ENCODE measurements around the gene FIBCD1.

The FIBCD1 gene, protein sequence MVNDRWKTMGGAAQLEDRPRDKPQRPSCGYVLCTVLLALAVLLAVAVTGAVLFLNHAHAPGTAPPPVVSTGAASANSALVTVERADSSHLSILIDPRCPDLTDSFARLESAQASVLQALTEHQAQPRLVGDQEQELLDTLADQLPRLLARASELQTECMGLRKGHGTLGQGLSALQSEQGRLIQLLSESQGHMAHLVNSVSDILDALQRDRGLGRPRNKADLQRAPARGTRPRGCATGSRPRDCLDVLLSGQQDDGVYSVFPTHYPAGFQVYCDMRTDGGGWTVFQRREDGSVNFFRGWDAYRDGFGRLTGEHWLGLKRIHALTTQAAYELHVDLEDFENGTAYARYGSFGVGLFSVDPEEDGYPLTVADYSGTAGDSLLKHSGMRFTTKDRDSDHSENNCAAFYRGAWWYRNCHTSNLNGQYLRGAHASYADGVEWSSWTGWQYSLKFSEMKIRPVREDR

DNA sequence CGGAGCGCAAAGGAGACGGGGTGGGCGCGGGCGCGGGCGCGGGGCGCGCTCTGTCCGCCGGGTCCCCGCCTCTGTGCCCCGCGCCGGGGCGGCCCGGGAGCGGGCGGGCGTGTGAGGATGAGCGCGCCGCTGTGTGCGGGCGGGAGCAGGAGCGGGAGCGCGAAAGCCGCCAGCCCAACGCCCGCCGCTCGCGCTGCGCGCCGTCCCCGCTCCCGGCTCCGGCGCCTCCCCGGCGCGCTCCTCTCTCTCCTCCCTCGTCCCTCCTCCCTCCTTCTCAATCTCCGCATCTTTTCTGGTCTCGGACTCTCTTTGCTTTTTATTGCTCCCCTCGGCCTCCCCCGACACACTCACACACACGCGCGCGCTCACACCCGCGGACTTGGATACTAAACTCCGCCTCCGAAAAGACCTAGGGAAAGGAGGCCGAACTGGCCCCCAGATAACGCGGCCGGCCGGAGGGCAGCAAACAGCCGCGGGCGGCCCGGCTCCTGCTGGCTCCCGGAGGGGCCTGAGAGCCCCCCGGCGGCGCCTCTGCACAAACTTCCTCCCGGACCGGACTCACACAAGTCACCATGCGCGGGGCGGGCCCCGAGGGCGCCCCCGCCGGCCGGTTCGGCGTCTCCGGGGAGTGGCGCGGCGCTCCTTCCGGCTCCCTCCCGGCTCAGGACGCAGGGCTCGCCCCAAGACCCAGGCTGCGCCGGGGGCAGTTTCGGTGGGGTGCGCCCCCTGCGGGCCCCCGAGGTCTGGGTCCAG lies at the start of gene FIBCD1:
TSS of gene FIBCD1 (minus strand) at position 596 of the 753 bp plus-strand sequence. CDS start 640 bp downstream, outside the sequence.
- no peak for DNase-seq (ENCODE audit: low read depth)

DNA sequence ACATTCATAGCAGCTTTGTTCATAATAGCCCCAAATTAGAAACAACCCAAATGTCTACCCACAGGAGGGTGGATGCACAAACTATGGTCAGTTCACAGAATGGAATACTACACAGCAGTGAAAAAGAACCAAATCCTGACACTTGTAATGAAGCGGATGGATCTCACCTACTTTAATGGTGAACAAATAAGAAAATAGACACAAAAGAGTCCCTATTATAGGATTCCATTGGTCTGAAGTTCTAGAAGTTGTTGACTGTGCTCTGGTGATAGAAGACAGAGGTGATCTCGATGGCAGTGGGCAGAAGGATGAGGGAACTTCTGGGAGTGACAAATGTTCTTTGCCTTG lies 49.3 kb upstream of the FIBCD1 start:
- DNase-seq (ENCODE audit: low read depth) = no peak

DNA sequence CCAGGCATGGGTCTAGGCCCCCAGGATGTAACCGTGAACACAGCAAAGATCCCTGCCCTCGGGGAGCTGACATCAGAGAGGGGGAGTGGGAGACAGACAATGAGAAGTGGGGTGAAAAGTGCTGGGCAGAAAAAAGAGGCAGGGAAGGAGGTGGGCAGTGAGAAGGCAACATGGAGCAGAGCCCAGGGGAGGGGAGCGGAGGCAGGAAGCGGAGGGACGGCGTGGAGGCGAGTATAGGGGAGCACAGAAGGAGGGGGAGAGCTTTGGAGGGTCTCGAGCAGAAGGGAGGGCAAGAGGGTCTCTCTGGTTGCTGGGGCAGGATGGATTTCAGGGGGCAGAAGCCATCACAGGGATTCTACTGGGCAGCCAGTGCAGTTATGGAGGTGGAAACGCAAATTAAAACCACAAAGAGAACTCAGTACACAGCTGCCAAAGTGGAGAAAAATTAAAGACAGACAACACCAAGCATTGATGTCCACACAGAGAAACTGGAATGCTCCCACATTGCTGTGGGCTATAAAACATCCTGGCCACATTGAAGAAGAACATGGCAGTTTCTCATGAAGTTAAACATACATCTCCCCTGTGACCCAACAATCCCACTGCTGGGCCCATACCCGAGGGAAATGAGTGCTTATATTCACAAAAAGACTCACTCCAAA lies 48.8 kb upstream of the FIBCD1 start:
- DNase-seq (ENCODE audit: low read depth) = no peak

DNA sequence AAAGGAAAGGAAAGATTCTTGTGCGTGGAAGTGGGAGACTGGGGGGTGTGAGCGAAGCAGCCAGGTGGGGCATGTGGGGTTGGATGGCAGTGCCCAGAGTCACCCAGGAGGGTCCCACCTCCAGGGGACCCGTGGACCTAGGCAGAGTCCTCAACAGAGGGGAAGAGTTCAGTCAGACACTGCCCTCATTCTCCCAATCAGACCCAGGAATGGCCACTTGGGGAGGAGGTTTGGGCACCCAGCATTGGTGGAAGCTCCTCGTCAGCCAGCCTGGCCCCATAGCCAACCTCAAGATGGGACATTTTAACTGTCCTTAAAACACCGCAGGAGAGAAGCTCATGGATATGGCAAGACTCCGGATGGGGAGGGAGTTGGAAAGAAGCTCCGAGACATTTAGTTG lies 48.0 kb upstream of the FIBCD1 start:
- no peak for DNase-seq (ENCODE audit: low read depth)

DNA sequence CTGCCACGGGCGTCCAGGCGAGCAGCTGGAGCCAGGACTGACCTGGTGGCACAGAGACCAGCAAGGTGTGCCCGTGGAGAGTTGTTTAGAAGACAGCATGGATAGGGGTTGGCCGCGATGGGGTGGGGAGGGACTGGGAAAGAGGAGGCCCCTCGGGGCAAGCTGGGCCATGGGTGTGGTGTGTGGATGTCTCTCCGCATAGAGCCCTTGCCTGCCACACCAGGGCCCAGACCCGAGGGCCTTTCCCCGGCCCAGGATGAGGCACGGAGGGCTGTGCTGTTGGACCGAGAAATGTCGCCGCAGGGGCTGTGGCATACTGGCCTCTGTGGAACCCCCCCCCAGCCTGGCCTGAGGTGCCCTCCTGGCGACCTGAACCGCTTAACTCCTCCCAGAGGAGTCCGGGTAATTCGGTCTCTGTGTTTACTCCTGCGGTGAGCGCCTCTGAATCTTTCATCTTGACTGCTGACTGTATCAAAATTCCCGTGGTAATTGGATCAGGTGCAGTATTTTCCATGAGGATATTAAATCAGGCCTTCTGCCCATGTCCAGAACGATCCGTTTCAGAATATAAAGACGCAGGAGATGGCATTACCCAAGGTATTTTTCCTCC lies 47.4 kb upstream of the FIBCD1 start:
- DNase-seq (ENCODE audit: low read depth) = no peak

DNA sequence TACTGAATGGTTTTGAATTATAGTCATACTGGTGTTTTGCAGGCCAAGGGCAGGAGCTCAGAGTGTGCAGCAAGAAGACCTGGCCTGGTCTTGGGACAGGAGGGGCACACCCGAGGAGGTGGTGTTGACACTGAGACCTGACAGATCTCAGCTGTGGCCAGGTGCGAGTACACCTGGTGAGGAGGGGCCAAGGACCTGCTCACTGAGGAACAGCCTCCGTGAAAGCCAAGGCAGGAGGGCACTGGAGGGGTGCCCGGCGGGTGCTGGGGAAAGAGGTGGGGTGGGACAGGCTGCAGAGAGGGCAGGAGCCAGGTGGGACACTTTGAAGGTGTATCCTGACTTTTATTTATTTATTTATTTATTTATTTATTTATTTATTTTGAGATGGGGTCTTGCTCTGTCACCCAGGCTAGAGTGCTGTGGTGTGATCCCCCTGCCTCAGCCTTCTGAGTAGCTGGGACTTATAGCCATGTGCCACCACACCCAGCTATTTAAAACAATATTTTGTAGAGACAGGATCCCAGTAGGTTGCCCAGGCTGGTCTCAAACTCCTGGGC lies 46.6 kb upstream of the FIBCD1 start:
- no peak for DNase-seq (ENCODE audit: low read depth)

DNA sequence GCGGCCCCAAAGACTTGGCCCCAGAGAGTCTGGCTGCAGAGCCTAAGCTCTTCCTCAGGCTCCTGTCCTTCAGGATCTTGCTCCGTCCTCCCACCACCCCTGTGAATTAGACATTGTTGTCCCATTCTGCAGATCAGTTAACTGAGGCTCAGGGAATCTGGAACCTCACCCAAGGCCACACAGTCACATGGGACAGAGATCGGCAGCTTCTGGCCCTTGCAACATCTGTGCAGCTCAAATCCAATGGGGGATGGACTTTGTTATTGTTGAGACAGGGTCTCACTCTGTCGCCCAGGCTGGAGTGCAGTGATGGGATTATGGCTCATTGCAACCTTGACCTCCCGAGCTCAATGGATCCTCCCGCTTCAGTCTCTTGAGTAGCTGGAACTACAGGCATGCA lies 46.0 kb upstream of the FIBCD1 start:
- no peak for DNase-seq (ENCODE audit: low read depth)

DNA sequence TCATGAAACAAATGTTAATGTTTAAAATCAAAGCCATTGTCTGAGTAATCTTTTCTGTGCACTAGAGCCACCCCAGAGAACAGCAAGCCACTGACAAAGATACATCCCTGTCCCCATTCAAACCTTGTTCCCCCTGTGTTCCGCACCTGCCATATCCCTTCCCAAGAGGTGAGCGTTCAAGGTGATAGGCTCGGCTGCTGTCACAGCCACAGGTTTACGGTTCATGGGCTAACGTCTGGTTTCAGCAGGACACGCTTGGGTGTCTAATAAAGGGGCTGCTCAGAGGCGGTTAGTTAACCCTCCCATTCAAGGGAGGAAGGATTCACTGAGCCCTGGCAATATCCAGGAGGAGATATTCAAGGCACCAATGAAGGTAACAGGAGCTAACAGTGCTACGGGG lies 45.5 kb upstream of the FIBCD1 start:
- DNase-seq (ENCODE audit: low read depth) = no peak

DNA sequence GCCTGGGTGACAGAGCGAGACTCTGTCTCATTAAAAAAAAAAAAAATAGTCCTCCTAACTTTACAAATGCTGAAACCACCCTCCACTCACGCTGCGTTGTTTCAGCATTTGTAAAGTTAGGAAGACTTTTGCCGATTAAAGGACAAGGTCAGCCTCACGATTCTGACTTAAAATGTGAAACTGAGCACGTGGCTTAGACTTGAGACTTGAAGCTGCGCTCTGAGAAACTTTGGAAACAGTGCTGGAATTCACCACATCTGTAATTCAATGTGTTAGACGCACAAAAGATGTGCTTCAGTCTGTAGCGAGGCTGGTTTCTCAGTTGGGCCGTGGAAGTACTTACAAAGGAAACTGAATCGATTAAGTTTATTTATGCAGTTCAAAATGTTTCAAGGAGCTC lies 44.9 kb upstream of the FIBCD1 start:
- no peak for DNase-seq (ENCODE audit: low read depth)

DNA sequence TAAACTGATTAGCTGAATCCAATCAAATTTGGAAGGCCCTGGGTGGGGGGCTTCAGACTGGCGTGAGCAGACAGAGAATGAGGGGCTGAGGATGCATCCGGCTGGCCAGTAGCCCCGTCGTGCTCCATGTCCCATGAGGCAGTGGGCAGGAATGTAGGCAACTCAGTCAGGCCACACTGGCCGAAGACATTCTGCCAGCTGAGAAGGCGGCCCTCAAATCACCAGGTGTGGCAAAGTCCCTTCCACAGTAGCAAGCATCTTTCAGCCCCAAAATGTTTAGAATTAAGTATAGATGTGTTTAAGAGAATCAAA lies 44.3 kb upstream of the FIBCD1 start:
- no peak for DNase-seq (ENCODE audit: low read depth)

DNA sequence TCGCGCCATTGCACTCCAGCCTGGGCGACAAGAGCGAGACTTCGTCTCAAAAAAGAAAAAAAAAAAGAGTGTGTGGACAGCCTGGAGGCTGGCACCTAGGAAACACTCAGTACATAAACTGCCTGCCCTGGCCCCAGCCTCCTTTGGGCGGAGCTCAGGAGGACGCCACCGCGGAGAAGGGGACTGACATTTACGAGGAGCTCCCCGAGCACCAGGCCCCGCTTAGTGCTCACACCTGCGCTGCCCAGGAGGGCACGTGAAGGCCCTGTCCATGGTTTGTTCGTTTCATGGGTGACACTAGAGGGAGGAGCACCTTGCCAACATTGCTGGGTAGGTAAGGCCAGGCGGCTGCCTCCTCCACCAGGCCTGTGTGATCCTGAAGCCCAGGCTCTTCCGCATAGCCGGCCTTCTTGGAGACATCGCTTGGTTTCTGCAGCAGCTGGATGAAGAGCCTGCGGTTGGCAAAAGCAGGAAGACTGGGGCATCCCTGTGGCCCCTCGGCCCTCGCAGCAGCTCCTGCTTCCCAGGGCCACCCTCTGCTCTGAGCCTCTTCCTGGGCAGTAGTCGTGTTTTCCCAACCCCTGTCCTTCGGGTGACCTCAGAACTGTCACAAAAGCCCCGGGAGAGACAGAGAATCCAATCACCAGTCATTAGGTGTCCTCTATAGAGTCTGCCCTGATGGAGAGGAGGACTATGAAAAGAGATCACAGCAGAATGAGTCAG lies 43.8 kb upstream of the FIBCD1 start:
- no peak for DNase-seq (ENCODE audit: low read depth)

DNA sequence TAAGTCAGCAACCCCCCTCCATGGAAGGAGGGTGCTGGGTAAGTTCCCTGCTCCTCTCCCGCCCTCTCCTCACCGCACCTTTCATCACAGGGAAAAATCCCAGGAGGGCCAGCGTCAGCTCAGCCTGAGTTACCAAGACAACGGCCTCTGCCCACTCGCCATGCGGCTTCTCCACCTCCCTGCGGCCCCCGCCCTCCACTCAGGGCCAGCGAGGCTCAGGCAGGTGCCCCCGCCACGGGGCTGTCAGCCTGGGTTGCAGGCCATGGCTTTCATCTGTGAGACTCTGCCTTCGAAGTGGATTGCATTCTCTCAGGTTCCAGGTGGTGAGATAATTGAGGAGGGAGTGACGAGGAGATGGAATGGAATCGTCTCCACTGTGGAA lies 42.7 kb upstream of the FIBCD1 start:
- no peak for DNase-seq (ENCODE audit: low read depth)

DNA sequence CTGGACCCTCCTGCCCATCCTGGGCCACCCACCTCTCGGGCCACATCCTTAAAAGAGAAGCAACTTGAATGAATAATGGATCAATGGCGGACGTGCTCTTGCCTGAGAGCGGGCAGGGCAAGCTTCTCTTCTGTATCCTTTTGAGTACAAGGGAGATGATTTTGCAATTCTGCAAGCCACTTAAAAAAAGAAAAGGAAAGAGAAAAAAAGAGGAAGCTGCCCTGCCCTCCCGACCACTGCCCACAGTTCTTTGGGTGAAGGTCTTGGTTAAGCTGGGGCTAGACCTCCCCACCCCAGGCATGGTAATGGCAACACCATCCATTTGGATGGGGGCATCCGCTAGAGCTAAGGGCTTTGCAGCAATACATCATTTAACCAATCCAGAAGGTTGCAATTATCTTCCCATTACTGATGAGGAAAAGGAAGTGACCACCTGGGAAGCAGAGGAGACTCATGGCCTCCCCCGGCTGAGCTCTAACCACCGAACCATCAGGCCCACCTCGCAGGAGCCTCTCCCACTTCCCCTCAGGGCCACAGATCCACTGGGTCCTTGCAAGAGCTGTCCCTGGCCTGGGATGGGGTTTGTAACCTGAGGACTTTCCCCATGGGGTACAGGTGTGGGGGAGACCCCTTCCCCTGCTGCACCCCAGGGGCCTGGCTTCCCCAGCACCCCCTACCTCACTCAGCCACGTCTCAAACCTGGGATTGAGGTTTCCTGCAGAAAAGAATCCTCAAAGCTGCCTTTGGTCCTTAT lies 42.1 kb upstream of the FIBCD1 start:
- no peak for DNase-seq (ENCODE audit: low read depth)

DNA sequence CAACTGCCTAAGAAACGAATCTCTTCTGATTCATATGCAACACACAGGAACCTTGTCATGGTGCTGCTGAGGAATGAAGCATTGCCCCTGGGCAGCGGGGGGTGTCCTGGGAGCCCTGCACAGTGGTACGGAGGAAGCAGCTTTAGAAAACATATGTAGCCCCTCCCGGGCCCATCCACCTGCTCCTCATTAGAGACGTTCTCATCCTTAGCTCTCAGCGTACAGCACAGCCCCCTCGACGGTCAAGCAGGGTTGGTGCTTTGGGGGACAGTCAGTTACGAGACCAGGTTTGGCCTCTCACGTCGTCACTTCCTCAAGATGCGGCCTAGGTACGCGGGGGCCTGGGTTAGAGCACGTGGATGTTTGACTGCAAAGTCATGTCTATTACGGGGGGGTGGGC lies 41.5 kb upstream of the FIBCD1 start:
- no peak for DNase-seq (ENCODE audit: low read depth)

DNA sequence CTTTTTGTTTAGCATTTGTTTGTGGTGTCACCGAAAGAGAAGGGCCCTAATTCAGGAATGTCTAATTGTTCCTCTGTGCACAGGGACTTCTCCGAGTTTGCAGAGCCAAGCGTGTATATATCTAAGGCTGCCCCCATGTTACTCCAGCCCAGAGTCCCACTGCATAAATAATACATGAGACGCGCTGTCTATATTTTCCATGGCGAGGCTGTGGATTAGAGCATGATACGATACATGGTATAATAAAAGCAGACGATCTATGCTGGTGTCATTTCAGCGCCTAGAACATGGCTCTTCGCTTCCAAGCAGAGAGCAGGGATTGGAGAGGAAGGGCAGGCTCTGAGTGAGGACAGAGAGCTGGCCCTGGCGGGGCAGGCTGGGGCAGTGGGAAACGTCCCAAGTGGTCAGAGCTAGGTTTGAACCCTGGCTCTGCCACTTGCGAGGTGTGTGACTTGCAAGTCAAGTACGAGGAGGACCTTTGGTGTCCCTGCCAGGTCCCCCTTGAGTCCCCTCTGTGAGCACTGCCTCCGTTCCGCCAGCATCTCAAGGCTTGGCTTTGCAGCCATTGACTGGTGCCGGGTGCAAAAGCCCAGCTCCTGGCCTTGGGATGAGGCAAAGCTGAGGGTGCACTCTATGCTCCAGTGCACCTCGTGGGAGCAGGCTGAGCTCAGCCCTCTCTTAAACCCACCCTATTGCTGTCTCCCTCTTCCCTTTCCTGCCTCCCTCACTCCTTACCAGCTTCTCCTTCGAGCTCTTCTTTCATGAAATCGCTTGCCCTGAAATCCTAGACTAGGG lies 40.7 kb upstream of the FIBCD1 start:
- DNase-seq (ENCODE audit: low read depth) = no peak

DNA sequence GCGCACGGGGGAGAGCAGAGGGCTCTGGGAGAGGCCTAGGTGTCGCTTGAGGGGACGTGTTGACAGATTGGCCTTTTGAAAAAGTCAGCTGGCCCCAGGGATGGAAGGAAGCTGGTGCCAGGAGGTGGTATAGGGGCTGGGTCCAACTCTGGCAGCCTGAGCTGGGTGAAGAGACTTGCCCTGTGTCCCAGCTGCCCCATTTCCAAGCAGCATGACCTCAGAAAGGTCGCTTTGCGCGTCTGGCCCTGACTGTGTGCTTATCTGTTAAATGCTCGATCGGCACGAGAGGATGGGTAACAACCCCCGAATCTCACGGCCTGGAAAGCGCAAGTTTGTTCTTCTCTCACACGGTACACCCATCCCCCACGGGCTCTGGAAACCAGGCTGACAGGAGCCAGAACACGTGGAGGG lies 38.8 kb upstream of the FIBCD1 start:
- no peak for DNase-seq (ENCODE audit: low read depth)

DNA sequence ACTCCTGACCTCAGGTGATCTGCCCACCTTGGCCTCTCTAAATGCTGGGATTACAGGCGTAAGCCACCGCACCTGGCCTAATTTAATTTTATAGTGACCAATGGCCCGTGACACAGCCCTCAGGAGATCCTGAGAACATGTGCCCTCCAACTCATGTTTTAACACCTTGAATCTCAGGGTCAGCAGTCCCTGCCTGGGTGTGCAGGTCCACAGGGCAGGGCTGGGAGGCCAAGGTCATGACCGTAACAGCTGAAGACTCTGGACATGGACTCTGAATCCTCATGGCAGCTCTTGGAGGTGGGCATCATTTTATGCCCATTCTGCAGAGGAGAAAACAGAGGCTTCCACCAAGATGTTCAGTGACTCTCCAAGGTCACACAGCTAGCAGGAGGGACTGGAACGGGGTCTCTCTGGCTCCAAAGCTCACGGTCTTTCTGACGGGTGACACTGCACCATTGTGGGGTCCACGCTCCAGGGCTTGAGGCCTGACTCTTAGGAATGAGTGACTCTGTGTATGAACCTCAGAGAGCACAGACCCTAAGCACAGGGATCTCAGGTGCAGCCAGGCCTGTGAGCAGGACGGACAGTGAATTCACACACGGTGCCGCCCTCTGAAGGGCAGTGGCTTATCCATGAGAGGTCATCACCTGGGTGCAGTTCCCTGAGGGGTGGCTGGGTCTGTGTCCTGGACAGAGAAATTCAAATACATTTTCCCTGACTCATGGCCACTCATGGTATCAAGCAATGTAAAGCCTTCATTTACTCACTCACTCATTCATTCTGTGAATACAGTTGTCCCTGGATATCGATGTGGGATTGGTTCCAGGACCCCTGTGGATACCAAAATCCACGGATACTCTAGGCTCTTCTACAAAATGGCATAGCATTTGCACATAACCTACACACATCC lies 37.1 kb upstream of the FIBCD1 start:
- DNase-seq (ENCODE audit: low read depth) = no peak

DNA sequence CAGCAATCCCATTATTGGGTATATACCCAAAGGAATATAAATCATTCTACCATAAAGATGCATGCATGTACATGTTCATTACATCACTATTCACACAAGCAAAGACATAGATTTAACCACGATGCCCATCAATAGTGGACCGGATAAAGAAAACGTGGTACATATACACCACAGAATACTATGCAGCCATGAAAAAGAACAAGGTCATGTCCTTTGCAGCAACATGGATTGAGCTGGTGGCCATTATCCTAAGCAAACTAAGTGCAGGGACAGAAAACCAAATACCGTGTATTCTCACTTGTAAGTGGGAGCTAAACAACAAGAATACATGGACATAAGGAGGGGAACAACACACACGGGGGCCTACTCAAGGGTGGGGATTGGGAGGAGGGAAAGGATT lies 36.1 kb upstream of the FIBCD1 start:
- no peak for DNase-seq (ENCODE audit: low read depth)

DNA sequence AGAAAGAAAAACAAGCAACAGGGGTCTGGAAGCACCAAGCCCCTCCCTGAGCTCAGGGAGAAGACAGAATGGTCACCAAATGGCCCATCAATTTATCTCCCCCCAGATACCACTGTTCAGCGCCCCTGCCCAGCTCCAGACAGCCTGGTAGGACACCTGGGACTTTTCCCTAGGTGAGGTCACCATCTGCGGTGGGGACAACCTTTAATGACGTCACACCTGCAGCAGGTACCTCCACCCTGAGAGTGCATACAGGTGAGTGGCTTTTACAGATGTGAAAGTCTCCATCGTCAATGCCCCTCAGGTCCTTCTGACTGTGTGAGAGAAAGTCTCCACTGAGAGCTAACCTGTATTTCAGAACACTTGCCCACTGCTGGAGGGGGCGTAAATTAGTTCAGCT lies 35.6 kb upstream of the FIBCD1 start:
- no peak for DNase-seq (ENCODE audit: low read depth)
